ENCODE data around the gene BCL2.
A peak's percentile ranks its signal among the peaks of the same experiment; 100 is the strongest.

BCL2 gene

GRCh38 chr18:63266888-63267790 is 52.4 kb downstream of the BCL2 start:
- Mint-ChIP-seq H3K4me3 (peak overlapping the region; percentile 61), H3K27ac (peak overlapping the region; percentile 94), H3K36me3 (ENCODE audit: low read depth) (peaks cover 37% of the 10 kb centered on the region), H3K4me1 (ENCODE audit: low read depth) (peaks cover 82% of the 10 kb centered on the region), H3K9me3 (no peaks in the 10 kb centered on the region), H3K27me3 (no peaks in the 10 kb centered on the region)

- no peaks in the 10 kb centered on the region for H3K27me3 Mint-ChIP-seq
- no peak overlapping the region for H3K27ac Mint-ChIP-seq
- peaks cover 81% of the 10 kb centered on the region for H3K4me1 Mint-ChIP-seq (ENCODE audit: low read depth)
- no peak overlapping the region for H3K4me3 Mint-ChIP-seq
- H3K36me3 Mint-ChIP-seq (ENCODE audit: low read depth) = peaks cover 43% of the 10 kb centered on the region
- no peaks in the 10 kb centered on the region for H3K9me3 Mint-ChIP-seq
Measured at GRCh38 chr18:63265326-63265725, 54.2 kb downstream of the BCL2 start.

- Mint-ChIP-seq H3K9me3 (no peaks in the 10 kb centered on the region), H3K4me1 (ENCODE audit: low read depth) (peaks cover 86% of the 10 kb centered on the region), H3K4me3 (no peak overlapping the region), H3K27me3 (no peaks in the 10 kb centered on the region), H3K27ac (peak overlapping the region; percentile 8), H3K36me3 (ENCODE audit: low read depth) (peaks cover 43% of the 10 kb centered on the region)
Measured at GRCh38 chr18:63264871-63265270, 54.7 kb downstream of the BCL2 start.

- no peaks in the 10 kb centered on the region for H3K27me3 Mint-ChIP-seq
Measured at GRCh38 chr18:63263444-63263843, 56.1 kb downstream of the BCL2 start.

GRCh38 chr18:63262369-63263335 is 56.9 kb downstream of the BCL2 start:
- H3K4me3 Mint-ChIP-seq = no peak overlapping the region
- peaks cover 84% of the 10 kb centered on the region for H3K4me1 Mint-ChIP-seq (ENCODE audit: low read depth)
- H3K27ac Mint-ChIP-seq = peak overlapping the region; percentile 50
- H3K9me3 Mint-ChIP-seq = no peaks in the 10 kb centered on the region
- H3K36me3 Mint-ChIP-seq (ENCODE audit: low read depth) = peaks cover 57% of the 10 kb centered on the region
- no peaks in the 10 kb centered on the region for H3K27me3 Mint-ChIP-seq

More at GRCh38 chr18:63263444-63263843, 56.1 kb downstream of the BCL2 start:
- Mint-ChIP-seq H3K4me3 (no peak overlapping the region), H3K9me3 (no peaks in the 10 kb centered on the region), H3K27ac (no peak overlapping the region), H3K36me3 (ENCODE audit: low read depth) (peaks cover 54% of the 10 kb centered on the region), H3K4me1 (ENCODE audit: low read depth) (peaks cover 87% of the 10 kb centered on the region)

GRCh38 chr18:63261029-63261428 is 58.5 kb downstream of the BCL2 start:
- H3K4me1 Mint-ChIP-seq (ENCODE audit: low read depth) = peaks cover 86% of the 10 kb centered on the region
- peak overlapping the region; percentile 56 for H3K27ac Mint-ChIP-seq
- no peak overlapping the region for H3K4me3 Mint-ChIP-seq

GRCh38 chr18:63260380-63260754 is 59.2 kb downstream of the BCL2 start:
- Mint-ChIP-seq H3K4me1 (ENCODE audit: low read depth) (peaks cover 88% of the 10 kb centered on the region), H3K27ac (peak overlapping the region; percentile 64), H3K27me3 (no peaks in the 10 kb centered on the region), H3K9me3 (no peaks in the 10 kb centered on the region), H3K4me3 (no peak overlapping the region), H3K36me3 (ENCODE audit: low read depth) (peaks cover 66% of the 10 kb centered on the region)

More at GRCh38 chr18:63261029-63261428, 58.5 kb downstream of the BCL2 start:
- Mint-ChIP-seq H3K27me3 (no peaks in the 10 kb centered on the region), H3K36me3 (ENCODE audit: low read depth) (peaks cover 60% of the 10 kb centered on the region), H3K9me3 (no peaks in the 10 kb centered on the region)

GRCh38 chr18:63259567-63260379 is 59.8 kb downstream of the BCL2 start:
- Mint-ChIP-seq H3K27ac (peak overlapping the region; percentile 78), H3K4me1 (ENCODE audit: low read depth) (peaks cover 88% of the 10 kb centered on the region), H3K9me3 (peaks cover 2% of the 10 kb centered on the region), H3K36me3 (ENCODE audit: low read depth) (peaks cover 68% of the 10 kb centered on the region), H3K27me3 (no peaks in the 10 kb centered on the region), H3K4me3 (no peak overlapping the region)

- peaks cover 4% of the 10 kb centered on the region for H3K9me3 Mint-ChIP-seq
- H3K27me3 Mint-ChIP-seq = no peaks in the 10 kb centered on the region
- H3K27ac Mint-ChIP-seq = peak overlapping the region; percentile 78
- H3K4me1 Mint-ChIP-seq (ENCODE audit: low read depth) = peaks cover 90% of the 10 kb centered on the region
- H3K36me3 Mint-ChIP-seq (ENCODE audit: low read depth) = peaks cover 68% of the 10 kb centered on the region
- no peak overlapping the region for H3K4me3 Mint-ChIP-seq
Measured at GRCh38 chr18:63258749-63259566, 60.6 kb downstream of the BCL2 start.

- Mint-ChIP-seq H3K27ac (peak overlapping the region; percentile 93), H3K4me1 (ENCODE audit: low read depth) (peaks cover 89% of the 10 kb centered on the region), H3K9me3 (peaks cover 8% of the 10 kb centered on the region), H3K27me3 (no peaks in the 10 kb centered on the region), H3K36me3 (ENCODE audit: low read depth) (peaks cover 73% of the 10 kb centered on the region), H3K4me3 (peak overlapping the region; percentile 62)
Measured at GRCh38 chr18:63257453-63257852, 62.1 kb downstream of the BCL2 start.

GRCh38 chr18:63255435-63255834 is 64.1 kb downstream of the BCL2 start:
- H3K27me3 Mint-ChIP-seq = no peaks in the 10 kb centered on the region
- H3K4me3 Mint-ChIP-seq = no peak overlapping the region

GRCh38 chr18:63254716-63255399 is 64.7 kb downstream of the BCL2 start:
- Mint-ChIP-seq H3K9me3 (peaks cover 11% of the 10 kb centered on the region), H3K36me3 (ENCODE audit: low read depth) (peaks cover 73% of the 10 kb centered on the region), H3K27me3 (no peaks in the 10 kb centered on the region), H3K4me3 (peak overlapping the region; percentile 3), H3K27ac (peak overlapping the region; percentile 32), H3K4me1 (ENCODE audit: low read depth) (peaks cover 78% of the 10 kb centered on the region)

More at GRCh38 chr18:63255435-63255834, 64.1 kb downstream of the BCL2 start:
- Mint-ChIP-seq H3K36me3 (ENCODE audit: low read depth) (peaks cover 69% of the 10 kb centered on the region), H3K9me3 (peaks cover 11% of the 10 kb centered on the region), H3K27ac (no peak overlapping the region), H3K4me1 (ENCODE audit: low read depth) (peaks cover 78% of the 10 kb centered on the region)
